ENCODE results near the gene PTPRS.

PTPRS gene

DNA sequence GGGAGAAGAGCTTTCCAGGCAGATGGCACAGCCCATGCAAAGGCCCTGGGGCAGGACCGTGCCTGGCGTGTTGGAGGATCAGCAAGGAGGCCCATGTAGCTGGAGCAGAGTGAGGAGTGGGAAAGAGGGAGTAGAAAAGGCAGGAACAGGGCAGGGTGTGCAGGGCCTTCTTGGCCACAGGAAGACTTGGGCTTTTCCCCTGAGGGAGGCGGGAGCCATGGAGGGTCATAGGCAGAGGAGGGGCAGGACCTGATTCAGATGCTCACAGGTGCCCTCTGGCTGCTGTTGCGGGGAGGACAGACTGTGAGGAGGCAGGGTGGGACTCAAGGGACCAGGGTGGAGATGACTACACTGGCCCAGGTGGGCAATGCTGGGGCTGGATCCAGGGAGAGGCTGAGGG is 13.8 kb upstream of the PTPRS start:
- no peak for DNase-seq

DNA sequence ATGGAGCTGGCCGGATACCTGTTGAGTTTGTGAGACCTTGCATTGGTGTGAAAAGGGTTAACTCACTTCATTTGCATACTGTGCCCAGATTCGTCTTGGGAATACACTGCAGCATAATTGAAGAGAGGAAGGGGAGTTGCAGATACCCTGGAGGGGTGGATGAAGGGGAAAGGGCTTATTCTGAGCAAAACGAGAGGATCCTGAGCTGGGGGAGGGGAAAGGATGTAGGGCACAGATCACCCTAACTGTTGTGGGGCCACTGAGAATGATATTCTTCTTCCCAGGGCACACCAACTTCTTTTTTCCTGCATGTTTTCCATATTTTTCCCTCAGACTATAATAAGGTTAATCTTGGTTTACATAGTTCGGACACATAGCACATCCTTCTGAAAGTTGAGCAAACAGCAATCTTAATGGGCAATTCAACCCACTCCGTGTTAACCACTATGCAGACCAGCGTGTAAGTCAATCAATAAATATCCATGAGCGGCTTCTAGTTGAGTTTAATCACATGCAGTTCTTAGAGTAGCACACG is 11.7 kb upstream of the PTPRS start:
- peak; percentile 30 for DNase-seq

DNA sequence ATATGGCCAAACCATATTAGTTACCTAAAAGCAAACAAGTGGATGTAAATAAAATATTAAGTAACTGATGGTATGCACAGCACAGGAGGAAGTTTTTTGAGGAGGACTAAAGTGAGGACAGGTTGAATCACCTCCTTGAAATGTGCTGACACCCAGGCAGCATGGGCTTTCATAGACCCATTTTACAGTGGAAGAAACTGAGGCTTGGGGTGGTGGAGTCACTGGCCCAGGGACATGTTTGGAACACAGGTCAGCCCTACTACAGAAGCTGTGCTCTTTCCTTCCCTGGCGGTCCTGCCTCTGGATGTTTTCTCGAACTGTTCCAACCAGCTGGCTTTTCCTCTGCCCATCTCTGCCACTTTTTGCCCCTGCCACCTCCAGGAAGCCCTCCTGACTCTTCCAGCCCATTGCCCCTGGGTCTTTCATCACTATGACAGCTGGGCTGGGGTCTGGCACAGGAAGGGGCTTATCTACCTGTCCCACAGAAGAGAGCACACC is 11.2 kb upstream of the PTPRS start:
- no peak for DNase-seq

DNA sequence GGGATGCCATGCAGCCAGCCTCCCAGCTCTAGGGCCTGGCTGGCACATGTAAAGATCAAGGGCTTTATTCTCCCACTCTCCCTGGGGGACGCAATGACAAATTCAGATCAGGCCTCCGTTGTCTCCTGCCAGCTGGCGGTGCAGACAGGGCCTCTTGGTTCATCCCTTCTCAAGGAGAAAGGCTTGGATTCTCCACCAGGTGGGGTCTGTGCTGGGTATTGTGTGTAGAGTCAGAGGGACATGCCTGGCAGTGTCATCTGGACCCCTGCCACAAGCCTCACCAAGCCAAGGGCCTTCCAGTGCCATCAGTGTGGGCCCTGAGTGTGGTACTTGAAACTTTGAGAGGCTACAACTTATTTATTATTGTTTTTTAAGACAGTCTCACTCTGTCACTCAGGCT is 8.4 kb upstream of the PTPRS start:
- DNase-seq, result no peak

DNA sequence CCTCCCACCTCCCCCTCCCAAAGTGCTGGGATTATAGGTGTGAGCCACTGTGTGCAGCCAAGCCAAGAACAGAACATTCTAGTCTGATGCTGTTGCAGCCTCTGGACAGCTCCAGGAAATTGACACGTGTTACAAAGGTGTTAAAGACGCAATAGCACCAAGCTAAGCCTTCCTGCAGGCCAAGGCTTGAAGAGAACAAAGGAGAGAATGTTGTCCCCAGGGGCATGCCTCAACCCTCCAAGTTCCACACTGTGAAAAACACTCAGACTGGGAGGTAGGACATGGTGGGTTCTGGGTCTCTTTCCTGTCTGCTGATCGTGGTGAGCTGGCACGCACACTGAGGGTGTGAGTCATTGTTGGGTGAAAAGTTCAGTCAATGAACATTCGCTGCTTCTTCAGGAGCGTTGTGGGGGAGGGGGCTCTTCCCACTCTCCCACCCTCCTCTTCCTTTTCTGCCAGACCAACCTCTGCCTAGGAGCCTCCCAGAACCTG is 5.3 kb upstream of the PTPRS start:
- DNase-seq, result peak; percentile 39

DNA sequence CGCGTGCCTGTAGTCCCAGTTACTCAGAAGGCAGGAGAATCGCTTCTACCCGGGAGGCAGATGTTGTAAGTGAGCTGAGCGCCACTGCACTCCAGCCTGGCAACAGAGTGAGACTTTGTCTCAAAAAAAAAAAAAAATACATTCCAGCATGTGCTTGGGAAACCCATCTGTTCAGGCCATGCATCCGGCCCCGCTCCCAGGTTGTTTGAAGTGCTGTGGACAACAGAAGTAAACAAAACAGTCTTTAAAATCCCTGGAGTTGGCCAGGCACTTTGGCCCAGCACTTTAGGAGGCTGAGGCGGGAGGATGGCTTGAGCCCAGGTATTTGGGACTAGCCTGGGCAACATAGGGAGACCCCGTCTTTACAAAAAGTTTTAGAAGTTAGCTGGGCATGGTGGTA is 3.2 kb upstream of the PTPRS start:
- DNase-seq, result no peak

DNA sequence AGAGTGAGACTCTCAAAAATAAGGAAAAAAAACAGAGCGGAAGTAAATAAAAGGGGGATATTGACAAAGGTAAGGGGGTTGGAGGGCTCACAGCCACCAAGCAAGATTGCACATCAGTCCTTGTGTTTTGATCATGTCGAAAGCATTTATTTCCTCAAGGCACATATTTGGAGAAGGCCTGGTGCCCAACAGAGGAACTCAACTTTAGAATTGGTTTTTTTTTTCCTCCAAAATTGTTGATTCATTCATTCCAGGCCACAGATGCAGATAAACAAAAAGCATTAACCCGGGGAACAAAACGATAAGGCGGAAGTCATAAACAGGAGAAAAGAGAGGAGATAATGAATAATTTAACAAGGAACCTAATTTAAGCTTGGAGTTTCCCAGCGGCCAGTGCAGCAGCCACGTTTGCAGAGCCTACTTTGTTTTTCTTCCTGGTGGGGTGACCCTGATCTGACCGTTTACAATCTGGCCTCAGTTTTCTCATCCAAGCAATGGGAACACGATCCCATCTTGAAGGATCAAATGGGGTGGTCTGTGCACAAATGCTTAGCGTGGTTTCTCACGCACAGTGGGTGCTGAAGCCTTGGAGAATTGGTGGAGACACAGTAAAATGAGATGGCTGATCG is 2.1 kb upstream of the PTPRS start:
- no peak for DNase-seq

DNA sequence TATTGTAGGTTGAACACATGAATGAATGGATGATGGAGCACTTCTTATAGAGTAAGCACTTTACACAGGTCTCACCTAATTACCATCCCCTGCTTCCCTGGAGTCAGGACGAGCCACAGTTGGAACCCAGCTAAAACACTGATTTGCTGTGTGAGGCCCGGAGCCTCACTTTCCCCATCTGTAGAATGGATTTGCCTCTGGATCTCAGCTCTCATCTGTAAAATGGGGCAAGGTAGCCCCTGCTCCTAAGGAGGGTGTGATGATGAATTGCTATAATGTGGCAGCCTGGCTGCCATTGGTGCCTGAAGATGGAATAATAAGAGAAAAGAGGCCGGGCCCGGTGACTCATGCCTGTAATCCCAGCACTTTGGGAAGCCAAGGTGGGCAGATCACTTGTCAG is 1.4 kb upstream of the PTPRS start:
- no peak for DNase-seq

DNA sequence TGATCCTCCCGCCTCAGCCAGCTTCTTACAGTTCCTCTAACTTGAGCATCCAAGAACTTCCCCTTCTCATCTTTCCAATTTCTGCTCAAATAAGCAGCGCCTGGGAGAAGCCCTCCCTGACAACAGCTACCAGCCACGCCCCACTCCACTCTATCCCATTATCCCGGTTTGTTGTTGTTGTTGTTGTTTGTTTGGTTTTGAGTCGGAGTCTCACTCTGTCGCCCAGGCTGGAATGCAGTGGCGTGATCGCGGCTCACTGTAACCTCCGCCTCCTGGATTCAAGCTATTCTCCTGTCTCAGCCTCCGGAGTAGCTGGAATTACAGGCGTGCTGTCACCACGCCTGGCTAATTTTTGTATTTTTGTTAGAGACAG is 822 bp upstream of the PTPRS start:
- DNase-seq, result no peak

DNA sequence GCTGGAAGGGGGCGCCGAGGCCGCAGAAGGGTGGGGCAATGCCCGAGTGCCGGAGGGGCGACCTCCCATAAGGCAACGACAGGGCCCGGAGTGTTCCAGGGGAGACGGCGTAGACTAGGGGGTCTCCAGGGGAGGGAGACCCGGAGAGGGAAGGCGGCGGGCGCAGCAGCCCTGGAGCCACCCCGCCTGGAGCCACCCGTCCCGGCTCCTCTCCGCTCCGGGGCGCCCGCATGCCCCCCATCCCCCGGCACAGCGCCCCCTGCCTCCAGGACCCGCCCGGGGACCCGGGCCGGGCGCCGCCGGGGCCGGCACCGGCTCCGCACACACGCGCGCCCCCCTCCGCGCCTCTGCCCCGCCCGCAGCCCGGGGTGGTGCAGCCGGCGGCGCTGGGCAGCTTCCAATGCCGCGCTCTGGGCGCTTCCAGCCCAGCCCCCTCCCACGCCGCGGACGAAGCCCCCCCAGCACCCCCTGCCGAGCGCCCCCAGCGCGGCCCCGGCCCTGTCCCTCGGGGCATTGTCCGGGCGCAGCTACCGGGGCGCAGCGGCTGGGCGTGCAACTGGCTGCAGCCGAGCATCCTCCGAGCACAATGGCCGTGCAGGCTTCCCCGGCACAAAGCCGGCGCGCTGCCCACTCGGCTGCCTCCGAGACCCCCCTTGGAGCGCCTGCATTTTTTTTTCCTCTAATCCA is 519 bp downstream of the PTPRS start:
- DNase-seq, result no peak

DNA sequence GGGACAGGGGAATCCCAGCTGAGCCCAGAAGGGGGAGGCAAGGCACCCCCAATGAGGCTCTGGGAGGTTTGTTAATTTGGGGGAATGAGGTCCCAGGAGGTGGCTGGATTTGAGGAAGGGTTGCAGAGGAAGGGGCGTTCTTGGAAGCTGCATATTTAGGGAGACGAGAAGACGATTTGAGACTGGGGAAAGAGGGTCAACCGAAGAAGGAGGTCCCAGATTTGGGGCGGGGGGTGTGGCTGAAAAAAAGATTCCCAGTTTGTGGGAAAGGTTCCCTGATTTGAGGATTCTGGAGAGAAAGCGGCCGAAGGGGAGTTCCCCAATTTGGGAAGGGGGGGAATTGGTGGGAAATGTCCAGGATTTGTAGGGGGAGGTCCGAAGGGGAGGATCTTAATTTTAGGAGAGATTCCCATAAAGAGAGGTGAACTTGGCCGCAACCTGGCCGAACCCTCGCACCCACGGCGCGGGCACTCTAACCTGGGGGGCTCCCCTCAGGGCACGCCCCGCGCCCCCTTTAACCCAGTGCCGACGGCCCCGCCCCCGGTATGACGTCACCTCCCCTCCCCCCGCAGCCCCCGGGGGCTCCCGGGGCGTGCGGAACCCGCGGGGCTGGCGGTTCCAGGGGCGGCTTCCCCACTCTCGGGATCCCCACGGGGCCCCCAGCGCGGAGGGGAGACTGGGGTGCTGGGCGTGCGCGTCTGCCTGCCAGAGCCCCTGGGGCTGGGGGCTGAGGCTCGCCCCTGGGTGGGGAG is 1.2 kb downstream of the PTPRS start:
- no peak for DNase-seq

DNA sequence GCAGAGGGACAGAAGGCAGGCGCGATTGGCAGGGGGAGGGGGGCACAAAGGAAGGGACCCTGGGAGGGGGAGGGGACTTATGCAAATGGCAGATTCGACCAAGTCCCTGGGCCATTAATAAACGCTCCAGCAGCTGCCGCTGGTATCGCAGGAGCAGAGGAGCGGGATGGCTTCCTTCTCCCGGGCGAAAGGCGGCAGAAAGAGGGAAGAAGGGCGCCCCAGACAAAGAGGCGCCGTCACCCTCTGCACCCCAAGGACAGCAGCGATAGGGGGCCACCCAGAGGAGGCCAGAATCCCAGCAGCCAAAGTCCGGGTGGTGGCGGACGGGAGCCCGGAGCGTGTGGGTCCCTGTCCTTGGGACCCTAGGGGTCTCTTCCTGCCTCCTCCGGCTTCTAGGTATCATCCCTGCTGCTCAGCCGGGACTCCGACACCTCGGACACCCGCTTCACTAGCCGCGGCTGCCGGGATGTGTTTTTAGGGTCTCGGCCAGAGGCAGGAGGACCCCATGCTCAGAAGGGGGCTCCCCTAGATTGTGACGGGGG is 1.9 kb downstream of the PTPRS start:
- no peak for DNase-seq

DNA sequence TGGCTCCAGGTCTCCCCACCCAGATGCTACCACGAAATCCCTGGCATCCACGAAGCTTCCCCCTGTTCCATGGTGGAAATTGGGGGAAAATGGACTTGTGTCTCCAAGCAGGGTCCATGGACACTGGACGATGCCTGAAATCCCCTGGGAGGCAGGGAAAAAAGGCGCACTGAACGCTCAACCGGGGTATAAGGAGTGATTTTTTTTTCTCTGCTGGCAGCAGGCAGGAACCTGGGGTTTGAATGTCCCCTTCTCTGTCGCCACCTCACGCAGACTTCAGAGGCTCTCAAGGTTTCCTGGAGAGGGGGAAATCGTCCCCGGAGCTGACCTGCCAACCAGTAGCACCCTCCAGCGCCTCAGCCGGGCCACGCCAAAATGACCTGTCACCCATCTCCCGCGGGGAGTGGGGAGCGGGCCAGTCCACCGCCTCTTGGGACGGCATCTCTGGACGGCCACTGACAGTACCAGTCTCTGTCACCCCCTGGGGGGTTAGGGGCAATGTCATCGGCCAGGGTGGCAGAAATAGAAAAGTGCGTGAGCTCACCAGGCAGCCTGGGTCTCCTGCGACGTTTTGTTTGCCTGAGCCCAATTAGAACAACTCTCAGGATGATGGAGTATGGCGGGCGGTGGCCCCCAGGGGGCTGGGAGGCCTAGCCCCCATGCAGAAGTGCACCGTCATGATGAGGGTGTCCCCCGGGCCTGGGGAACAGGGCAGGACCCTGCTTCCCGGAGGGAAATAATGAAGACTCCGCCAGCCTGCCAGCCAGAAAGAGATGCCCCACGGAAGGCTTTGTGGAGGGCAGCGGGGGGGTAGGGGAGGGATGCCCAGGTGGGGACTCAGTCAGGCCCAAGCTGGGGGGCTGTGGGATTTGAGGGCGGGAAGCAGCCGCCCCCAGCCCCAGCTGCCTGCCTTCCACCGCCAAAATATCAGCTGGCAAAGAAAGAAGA is 2.6 kb downstream of the PTPRS start:
- no peak for DNase-seq

DNA sequence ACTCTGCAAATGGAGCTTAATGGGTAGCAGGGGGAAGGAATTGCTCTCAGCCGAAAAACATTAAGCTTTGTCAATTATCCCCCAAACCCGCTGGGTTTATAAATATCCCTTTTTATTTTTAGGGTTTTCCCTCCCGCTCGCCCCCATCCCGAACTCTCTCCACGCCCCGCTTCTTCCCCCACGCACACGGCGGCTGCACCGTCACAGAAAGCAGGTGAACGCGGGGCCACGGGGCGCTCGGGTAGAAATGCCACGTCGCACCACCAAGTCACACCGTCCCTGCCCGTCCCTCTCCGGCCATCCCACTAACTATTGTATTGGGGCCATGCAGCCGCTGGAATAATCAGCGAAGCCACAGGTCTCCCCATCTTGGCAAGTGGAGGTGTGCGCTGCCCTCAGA is 3.5 kb downstream of the PTPRS start:
- no peak for DNase-seq

DNA sequence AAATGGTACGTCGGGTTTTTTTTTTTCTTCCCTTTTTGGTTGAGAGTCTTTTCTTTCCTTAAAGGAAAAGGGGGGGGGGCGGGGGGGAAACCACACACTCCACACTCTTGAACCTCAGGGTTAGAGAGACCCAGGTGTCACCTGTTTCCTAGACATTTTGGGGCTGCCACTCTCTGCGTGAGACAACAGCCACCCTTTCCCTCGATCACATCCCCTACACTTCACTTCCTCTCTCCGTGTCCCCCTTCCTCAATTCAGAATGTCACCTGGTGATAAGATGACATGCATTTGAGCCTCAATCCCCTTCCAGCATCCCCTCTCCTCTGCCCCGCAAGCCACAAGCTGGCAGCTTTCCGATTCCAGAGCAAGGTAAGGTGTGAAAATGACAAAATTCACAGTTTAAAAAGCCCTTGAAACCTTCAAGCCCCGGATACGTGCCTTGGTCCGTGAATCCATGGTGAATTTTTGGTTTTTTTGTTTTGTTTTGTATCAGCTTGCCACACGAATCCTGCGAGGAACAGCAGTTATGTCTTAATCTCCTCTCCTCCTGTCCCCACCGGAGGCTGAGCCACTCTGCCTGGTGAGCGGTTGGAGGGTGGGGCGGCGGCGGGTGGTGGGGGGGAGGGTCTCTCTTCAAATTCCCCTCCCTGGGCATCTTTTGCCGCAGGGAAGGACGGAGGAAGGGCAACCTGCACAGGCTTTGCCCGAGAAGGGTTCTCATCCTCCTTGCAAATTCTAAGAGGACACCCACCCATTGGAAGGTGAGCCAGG is 4.2 kb downstream of the PTPRS start:
- no peak for DNase-seq

DNA sequence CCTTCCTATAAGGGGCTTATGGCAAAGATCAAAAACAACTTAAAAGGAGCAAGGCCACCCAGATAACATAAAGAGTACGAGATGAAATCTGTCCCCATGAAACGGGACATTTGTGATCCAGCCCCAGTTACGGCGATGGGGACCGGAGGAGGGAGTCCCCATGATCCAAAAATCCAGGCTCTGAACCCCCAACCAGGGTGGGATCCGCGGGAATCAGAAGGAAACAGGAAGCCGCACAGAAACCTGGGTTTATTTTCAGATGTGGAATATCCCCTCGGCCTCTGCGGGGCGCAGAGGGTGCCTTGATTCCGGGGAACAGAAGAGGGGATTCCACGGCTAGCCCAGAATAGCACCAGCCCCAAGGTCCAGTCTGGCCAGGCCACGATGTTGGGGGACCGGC is 5.0 kb downstream of the PTPRS start:
- DNase-seq, result no peak

DNA sequence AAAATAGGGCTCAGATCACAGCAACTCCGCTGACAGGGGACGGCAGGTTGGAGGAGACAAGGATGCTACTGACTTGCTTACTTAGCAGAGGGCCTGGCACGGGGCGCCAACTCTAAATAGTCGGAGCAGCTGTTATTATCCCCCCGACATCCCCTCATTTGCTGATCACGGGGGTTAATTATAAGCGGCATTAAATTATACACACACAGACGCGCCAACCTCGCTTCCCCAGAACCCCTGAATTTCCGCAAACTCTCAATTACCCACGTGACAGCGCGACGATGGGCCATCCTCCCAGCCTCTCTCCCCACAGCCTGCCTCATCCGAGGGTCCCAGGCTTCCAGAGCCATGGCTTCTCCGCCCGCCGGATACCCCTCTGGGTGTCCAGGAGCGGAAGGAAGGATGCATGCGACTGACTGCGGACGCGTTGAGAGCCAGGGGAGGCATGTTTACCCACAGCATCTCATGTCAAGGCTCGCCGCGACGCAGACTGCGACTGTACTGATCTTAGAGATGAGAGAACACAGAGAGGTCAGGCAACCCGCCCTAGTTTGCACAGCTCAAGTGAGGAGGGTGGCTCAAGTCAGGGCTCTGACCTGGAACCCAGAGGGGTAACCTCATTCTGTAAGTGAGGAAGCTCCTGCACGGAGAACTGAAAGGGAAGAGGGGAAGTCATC is 5.7 kb downstream of the PTPRS start:
- no peak for DNase-seq

DNA sequence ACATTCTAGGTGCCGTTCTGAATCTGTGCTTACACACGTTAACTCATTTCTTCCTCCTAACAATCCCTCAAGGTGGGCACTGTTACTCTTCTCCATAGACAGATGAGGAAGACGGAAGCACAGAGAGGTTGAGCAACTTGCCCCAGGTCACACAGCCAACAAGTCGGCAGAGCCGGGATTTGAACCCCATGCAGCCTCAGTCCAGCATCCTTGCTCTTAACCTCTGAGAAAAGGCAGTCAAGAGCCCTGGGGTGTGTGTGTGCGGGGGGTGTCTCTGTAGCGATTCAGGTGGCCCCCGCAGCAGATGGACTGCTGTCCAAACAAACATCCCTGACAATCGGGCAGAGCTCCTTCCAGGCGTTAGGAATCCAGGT is 6.3 kb downstream of the PTPRS start:
- DNase-seq, result no peak

DNA sequence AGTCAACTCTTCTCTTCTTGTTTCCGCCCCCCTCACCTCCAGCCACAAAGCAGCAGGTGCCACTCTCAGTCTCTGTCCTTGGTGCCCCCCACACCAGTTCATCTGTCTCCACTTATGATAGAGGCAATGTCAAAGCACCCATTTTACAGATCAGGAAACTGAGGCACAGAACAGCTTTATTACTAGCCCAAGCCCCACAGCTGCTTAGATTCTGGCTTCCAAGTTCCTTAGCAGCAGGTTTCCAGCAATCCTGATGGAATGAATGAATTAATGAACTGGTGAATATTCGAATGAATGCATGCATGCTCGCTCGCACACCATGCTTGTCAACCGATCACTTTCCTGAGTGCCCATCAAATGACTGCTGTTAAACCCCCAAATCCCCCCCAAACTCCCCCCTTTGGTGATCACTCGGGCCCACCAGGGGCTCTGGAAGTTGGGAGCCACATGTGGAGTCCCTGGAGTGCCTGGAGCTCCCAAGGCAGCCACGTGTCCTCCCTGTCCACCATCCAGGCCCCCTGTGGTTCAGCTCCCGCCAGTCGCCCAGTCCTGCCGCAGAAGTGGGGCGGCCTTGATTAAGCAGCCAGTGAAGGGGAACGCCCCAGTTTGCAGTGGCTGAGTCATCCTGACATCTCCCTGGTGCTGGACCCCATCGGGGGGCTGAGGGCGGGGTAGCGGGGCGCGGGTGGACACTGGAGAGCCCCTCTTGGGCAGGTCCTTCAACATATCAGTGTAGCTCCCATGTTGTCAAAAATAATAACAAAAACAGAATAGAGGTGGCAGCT is 6.8 kb downstream of the PTPRS start:
- no peak for DNase-seq

DNA sequence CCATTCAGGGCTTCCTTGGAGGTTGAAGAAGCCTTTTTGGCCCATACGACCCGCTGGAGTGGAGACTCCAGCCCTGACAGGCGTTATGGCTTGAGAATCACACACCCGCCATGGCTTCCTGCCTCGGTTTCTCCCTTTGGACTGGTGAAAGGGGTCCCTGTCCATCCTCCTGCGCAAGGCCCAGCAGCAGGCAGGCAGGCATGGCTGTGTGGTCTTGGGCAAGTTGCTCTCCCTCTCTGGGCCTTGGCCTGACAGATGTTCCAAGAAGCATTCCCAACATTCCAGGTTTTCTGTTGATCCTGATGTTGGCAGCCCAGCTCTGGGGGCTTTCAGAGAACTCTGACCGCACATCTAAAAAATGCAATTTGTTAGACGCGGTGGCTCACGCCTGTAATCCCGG is 8.1 kb downstream of the PTPRS start:
- DNase-seq, result no peak

All from HCEC 1CT (cell line).